Panc1 (cell line): ENCODE results near the gene KIF26B. TPM values are rescaled to one million over a fixed set of nuclear protein-coding genes. Genes with fewer than 3 reads are reported as not detected.

Source experiments
- ATAC-seq: fragments of 200-7000 bp; cut with Tn5 transposase; 2 replicates; pipeline ENCODE4 v1.9.1; 2020; ENCODE audit warnings: mild to moderate bottlenecking, moderate library complexity
- BruUV-seq: library from RNA; stranded (reverse); fragments of 400-500 nt; replicated peaks from 2 replicates; lab custom pipeline; 2021; lab: Mats Ljungman, UMichigan
- CTCF ChIA-PET: fragments of 300-600 bp; sonication (Branson Sonifier 250); formaldehyde crosslinking; loops from one replicate; lab custom pipeline; 2022; ENCODE audit warnings: antibody characterized with exemption; lab: Charles Lee
- POLR2A ChIA-PET: fragments of 300-600 bp; sonication (Branson Sonifier 250); formaldehyde crosslinking; loops from one replicate; lab custom pipeline; 2022; ENCODE audit warnings: antibody characterized with exemption; lab: Charles Lee
- DNase-seq: peaks from one replicate; pipeline ENCODE4 v3.0.0-alpha.2; 2010; ENCODE audit warnings: low read depth, low spot score
- H3K27ac ChIP-seq: 2 replicates; pipeline ENCODE4 v1.5.1; 2011; ENCODE audit warnings: mild to moderate bottlenecking, low read length, inconsistent platforms
- H3K27me3 ChIP-seq: fragments of 200-500 bp; sonication (Bioruptor generic); 2 replicates; pipeline ENCODE4 v1.6.0; 2014; ENCODE audit warnings: low read length, inconsistent platforms; ENCODE audit not compliant: control insufficient read depth, insufficient read depth
- H3K36me3 ChIP-seq: fragments of 200-500 bp; sonication (Bioruptor generic); 2 replicates; pipeline ENCODE4 v1.5.1; 2014; ENCODE audit warnings: inconsistent platforms, mild to moderate bottlenecking, low read length, moderate library complexity; ENCODE audit not compliant: control insufficient read depth, insufficient read depth
- H3K4me1 ChIP-seq: 2 replicates; pipeline ENCODE4 v1.5.1; 2011; ENCODE audit warnings: inconsistent platforms, mild to moderate bottlenecking, low read length, moderate library complexity; ENCODE audit not compliant: control insufficient read depth, insufficient read depth
- H3K4me3 ChIP-seq, 2 experiments: 2 replicates each; pipeline ENCODE4 v1.5.1; 2011 to 2012; ENCODE audit warnings: low read depth in 2 of 2, low read length in 2 of 2, mild to moderate bottlenecking in 2 of 2, inconsistent platforms in 1 of 2, moderate library complexity in 1 of 2
- H3K9me3 ChIP-seq: fragments of 200-500 bp; sonication (Bioruptor generic); 2 replicates; pipeline ENCODE4 v1.5.1; 2014; ENCODE audit warnings: low read depth, mild to moderate bottlenecking, inconsistent platforms, low read length, moderate library complexity; ENCODE audit not compliant: control insufficient read depth, insufficient read depth
- CTCF ChIP-seq: fragments of 450-650 bp; IDR thresholded peaks from 2 replicates; pipeline ENCODE4 v1.5.1; 2017; ENCODE audit warnings: mild to moderate bottlenecking
- POLR2AphosphoS5 ChIP-seq: IDR thresholded peaks from 2 replicates; pipeline ENCODE4 v1.6.1; 2012; ENCODE audit warnings: mild to moderate bottlenecking, low read depth, low read length, moderate library complexity
- SIN3A ChIP-seq: IDR thresholded peaks from 2 replicates; pipeline ENCODE4 v1.6.1; 2012; ENCODE audit warnings: low read depth, mild to moderate bottlenecking, low read length, moderate library complexity, borderline replicate concordance; ENCODE audit not compliant: insufficient read depth
- TCF7L2 ChIP-seq: IDR thresholded peaks from 2 replicates; pipeline ENCODE4 v1.6.1; 2011; ENCODE audit warnings: mild to moderate bottlenecking, low read depth, low read length, inconsistent platforms
- in situ Hi-C: cut with HindIII; loops from 2 replicates; pipeline ENCODE4 v1.10.0; 2016; ENCODE audit warnings: low sequenced_read_pairs, low pct_unique_long_range_greater_than_20kb
- intact Hi-C: fragments of 100-400 bp; cut with micrococcal nuclease; formaldehyde crosslinking; loops from one replicate; pipeline ENCODE4 v1.10.0; 2022; ENCODE audit not compliant: unreplicated experiment
- total RNA-seq: library from RNA; stranded (reverse); gene quantifications from one replicate; pipeline ENCODE4 v1.2.1, GENCODE V29; 2021; ENCODE audit not compliant: unreplicated experiment
- TF ChIP-seq, protein P1 (sequence below), 2 experiments: IDR thresholded peaks; 2 replicates each; pipeline ENCODE4 v1.6.1; 2011 to 2012; ENCODE audit warnings: low read depth in 2 of 2, control low read depth in 1 of 2, low read length in 1 of 2, mild to moderate bottlenecking in 1 of 2, moderate library complexity in 1 of 2; ENCODE audit not compliant: insufficient read depth in 1 of 2

Gene KIF26B
- total RNA-seq, 1 experiment from 2014 or later: 0.33 TPM

DNA sequence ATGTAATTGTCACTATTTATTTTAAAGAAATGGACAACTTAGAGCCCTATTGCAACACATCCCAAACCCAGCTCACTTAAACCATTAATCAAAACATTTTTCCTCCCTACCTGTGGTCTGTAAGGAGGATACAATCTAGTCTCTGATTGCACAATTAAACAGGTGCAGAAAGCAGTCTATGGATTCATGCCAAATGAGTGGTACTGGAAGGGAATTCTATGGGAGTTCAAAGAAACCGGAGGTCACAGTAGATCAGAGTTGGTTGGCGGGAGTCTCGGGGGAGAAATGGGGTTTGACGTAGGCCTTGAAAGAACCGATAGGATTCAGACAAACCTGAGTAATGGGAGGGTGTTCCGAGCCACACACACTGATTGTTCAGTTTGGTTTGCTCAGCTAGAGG is 314.9 kb downstream of the KIF26B start:
- ATAC-seq: no peak
- no peak for DNase-seq
- ChIA-PET POLR2A (no interaction called here), CTCF (no interaction called here)
- in situ Hi-C loops (no loop called here), intact Hi-C loops (no loop called here)
- TF ChIP-seq CTCF: no peak
- TF ChIP-seq TCF7L2: no peak
- no TSS peak for BruUV-seq
- Histone ChIP-seq H3K9me3 (no peaks in the 10 kb centered on the region), H3K4me3 (no peak overlapping the region), H3K36me3 (no peaks in the 10 kb centered on the region), H3K27me3 (no peaks in the 10 kb centered on the region; the same call in 1 of the 2 replicates), H3K4me1 (no peaks in the 10 kb centered on the region), H3K27ac (no peak overlapping the region)

DNA sequence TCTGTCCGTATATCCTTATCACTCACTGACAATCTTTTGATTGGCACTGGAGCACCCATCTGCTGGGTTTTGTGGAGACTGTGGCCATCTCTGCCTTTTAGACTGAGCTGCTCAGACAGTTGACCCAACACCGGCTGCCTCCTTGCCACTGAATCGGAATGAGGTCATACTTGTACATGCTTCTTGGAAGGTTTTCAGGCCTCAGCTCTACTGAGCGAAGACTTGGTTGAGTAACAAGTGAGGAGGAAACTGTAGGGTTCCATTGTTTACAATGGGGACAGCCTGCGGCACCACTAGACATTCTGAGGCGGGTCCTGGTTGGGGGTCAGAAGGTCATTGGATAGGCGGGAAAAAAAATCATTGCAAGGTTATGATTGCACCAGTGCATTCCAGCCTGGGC is 320.3 kb downstream of the KIF26B start:
- no peak for TF ChIP-seq SIN3A
- no peak for TF ChIP-seq POLR2AphosphoS5
- TF ChIP-seq, protein P1, sequence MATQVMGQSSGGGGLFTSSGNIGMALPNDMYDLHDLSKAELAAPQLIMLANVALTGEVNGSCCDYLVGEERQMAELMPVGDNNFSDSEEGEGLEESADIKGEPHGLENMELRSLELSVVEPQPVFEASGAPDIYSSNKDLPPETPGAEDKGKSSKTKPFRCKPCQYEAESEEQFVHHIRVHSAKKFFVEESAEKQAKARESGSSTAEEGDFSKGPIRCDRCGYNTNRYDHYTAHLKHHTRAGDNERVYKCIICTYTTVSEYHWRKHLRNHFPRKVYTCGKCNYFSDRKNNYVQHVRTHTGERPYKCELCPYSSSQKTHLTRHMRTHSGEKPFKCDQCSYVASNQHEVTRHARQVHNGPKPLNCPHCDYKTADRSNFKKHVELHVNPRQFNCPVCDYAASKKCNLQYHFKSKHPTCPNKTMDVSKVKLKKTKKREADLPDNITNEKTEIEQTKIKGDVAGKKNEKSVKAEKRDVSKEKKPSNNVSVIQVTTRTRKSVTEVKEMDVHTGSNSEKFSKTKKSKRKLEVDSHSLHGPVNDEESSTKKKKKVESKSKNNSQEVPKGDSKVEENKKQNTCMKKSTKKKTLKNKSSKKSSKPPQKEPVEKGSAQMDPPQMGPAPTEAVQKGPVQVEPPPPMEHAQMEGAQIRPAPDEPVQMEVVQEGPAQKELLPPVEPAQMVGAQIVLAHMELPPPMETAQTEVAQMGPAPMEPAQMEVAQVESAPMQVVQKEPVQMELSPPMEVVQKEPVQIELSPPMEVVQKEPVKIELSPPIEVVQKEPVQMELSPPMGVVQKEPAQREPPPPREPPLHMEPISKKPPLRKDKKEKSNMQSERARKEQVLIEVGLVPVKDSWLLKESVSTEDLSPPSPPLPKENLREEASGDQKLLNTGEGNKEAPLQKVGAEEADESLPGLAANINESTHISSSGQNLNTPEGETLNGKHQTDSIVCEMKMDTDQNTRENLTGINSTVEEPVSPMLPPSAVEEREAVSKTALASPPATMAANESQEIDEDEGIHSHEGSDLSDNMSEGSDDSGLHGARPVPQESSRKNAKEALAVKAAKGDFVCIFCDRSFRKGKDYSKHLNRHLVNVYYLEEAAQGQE (IDR thresholded peaks at IDR 0.05; ENCODE audit: insufficient read depth in 1 of 2, low read depth in 2 of 2, low read length in 1 of 2): no peak
- TF ChIP-seq TCF7L2: no peak
- no peak for TF ChIP-seq CTCF
- Histone ChIP-seq H3K4me3 (no peak overlapping the region), H3K4me1 (no peaks in the 10 kb centered on the region), H3K36me3 (no peaks in the 10 kb centered on the region), H3K9me3 (no peaks in the 10 kb centered on the region), H3K27ac (no peak overlapping the region), H3K27me3 (no peaks in the 10 kb centered on the region)
- DNase-seq (no peak), ATAC-seq (no peak)
- BruUV-seq: no TSS peak
- POLR2A ChIA-PET: no interaction called here
- CTCF ChIA-PET: no interaction called here
- in situ Hi-C loops (no loop called here), intact Hi-C loops (no loop called here)
